HG03095 (cell line): ENCODE data around the gene PROSER3.
"Not testable (repeated sequence)": the region's sequence is repeated elsewhere in the genome, so short reads cannot be mapped to it uniquely, and the experiment has no call there.

Experiments
- ATAC-seq: cut with Tn5 transposase; IDR thresholded peaks from one replicate; pipeline ENCODE4 v1.9.1; 2021; ENCODE audit warnings: moderate library complexity; ENCODE audit not compliant: unreplicated experiment

Gene PROSER3

DNA sequence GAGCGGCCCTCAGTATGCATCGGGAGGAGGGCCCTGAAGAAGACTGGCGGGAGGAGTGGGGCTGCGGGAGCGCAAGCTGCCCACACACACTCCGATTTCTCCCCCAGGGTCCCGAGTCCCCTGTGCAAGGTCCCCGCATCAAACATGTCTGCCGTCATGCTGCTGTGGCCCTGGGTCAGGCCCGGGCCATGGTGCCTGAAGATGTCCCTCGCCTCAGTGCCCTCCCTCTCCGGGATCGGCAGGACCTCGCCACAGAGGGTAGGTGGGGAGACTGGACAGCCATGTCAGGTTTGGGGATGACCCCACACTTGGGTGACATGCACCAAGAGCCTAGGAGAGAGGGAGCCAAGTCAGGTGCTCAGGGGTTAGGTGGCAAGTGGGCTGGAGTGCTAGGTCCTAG, 35.5 kb upstream of the PROSER3 start:
- ATAC-seq: no peak

DNA sequence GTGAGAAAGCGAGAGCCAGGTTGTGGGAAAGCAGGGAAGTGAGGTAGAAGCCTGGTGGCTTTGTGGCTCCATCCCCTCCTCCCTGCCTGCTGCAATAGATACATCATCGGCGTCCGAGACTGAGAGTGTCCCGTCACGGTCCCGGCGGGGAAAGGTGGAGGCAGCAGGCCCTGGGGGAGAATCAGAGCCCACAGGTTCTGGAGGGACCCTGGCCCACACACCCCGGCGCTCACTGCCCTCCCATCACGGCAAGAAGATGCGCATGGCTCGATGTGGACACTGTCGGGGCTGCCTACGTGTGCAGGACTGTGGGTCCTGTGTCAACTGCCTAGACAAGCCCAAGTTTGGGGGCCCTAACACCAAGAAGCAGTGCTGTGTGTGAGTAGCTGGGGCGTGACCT, 35.1 kb upstream of the PROSER3 start:
- ATAC-seq: no peak

DNA sequence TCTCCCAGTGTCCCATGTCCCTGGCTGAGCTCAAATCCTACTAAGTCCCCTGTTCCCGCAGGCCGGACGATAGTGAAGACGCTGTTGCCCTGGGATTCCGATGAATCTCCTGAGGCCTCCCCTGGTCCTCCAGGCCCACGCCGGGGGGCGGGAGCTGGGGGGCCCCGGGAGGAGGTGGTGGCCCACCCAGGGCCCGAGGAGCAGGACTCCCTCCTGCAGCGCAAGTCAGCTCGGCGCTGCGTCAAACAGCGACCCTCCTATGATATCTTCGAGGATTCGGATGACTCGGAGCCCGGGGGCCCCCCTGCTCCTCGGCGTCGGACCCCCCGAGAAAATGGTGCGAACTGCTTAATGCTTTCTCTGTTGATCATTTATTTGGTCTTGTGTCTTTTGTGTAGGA, 34.3 kb upstream of the PROSER3 start:
- ATAC-seq: no peak

DNA sequence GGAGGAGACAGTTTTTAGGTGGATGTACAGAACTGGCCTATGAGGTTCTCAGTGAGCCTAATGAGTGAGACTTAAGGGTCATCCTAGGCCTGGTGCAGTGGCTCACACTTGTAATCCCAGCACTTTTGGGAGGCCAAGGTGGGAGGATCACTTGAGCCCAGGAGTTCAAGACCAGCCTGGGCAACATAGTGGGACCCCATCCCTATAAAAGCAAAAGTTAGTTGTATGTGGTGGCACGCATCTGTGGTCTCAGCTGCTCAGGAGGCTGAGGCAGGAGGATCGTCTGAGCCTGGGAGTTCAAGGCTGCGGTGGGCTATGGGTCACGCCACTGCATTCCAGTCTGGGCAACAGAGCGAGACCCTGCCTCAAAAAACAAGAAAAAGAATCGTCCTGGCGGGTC, 33.8 kb upstream of the PROSER3 start:
- ATAC-seq: not testable (repeated sequence)

DNA sequence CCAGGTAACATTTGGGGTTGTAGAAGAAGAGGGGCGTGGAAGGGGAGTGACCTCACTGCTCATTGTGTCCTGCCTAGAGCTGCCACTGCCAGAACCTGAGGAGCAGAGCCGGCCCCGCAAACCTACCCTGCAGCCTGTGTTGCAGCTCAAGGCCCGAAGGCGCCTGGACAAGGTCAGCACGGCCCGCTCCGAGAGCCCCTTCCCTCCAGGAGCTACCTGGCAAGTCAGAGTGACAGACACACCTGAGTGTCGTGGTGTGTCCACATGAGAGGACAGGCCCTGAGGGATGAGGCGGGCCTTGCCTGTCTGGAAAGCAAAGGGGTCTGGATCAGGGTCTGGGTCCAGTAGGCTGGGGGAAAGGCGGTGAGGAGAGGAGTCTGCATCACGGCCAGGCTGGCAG, 33.4 kb upstream of the PROSER3 start:
- no peak for ATAC-seq

DNA sequence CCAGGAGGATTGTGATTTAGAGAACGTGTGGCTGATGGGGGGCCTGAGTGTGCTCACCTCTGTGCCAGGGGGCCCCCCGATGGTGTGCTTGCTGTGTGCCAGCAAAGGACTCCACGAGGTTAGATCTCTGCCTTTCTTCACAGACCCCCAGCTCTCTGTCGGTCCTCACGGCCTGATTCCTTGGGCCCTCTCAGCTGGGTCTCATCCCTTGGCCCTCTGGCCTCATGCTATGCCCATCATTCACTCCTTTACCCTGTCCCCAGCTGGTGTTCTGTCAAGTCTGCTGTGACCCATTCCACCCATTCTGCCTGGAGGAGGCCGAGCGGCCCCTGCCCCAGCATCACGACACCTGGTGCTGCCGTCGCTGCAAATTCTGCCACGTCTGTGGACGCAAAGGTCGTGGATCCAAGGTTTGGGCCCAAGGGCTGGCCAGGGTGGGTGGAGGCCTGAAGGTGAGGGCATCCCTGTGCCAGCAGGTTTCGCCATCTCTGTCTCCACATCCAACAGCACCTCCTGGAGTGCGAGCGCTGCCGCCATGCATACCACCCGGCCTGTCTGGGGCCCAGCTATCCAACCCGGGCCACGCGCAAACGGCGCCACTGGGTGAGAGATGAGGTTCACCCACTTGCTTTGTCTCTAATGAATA, 32.6 kb upstream of the PROSER3 start:
- no peak for ATAC-seq

DNA sequence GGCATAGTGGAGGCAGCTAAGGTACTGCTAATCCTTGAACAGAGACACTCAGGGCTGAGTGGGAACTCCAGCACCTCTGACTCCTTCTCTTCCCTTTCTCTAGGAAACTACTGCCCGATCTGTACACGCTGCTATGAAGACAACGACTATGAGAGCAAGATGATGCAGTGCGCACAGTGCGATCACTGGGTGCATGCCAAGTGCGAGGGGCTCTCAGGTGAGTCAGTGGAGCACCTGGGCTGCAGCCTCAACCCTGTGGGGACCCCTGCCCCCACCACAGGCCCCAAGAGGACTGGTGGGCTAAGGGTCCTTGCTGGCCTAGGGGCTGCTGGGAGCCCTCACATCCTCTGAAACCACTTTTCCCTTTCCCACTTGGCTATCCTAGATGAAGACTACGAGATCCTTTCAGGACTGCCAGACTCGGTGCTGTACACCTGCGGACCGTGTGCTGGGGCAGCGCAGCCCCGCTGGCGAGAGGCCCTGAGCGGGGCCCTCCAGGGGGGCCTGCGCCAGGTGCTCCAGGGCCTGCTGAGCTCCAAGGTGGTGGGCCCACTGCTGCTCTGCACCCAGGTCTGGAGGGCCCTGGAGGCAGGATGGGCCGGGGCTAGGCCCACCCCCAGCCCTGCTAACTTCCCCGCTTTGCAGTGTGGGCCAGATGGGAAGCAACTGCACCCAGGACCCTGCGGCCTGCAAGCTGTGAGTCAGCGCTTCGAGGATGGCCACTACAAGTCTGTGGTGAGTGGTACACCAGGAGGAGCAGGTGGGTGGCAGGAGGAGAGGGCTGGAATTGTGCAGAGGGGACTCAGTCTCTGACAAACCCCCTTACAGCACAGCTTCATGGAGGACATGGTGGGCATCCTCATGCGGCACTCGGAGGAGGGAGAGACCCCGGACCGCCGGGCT, 30.7 kb upstream of the PROSER3 start:
- no peak for ATAC-seq

DNA sequence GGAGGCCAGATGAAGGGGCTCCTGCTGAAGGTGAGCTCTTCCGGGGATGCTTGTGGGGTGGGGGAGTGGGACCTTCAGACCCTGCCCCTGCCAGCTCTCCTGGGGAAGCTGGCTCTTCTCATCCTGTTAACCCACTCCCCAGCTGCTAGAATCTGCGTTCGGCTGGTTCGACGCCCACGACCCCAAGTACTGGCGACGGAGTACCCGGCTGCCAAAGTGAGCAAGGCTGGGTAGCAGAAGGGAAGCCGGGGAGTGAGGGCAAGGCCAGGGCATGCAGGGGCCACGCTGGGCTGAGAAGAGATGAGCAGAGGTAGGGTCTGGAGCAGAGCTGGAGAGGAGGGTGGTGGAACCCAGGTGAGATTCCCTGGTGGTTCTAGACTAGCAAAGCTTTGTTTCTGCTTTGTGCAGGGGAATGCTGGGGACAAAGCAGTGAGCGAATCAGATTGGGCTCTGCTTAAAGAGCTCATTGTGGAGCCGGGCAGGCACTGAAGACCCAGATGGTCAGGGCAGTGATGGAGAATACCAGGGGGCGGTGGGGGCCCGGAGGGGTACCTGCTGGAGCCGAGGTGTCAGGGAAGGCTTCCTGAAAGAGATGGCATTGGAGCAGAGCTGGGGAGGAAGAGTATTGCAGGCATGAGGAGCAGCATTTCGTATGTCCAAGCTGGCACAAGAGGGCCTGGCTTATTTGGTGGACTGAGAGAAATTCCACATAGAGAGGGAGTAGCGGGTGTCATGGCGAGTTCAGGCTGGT, 29.8 kb upstream of the PROSER3 start:
- ATAC-seq: no peak

DNA sequence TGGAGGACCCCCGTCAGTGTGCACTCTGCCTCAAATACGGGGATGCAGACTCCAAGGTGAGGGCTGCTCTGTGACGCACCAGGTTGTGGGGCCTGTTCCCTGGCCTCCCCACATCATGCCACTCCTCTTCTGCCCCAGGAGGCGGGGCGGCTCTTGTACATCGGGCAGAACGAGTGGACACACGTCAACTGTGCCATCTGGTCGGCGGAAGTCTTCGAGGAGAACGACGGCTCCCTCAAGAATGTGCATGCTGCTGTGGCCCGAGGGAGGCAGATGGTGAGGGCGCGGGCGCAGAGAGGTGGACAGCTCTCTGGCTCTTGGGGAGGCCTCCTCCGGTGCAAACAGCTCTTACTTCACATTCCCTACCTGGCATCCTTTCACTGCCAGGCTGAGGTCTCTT, 29.0 kb upstream of the PROSER3 start:
- ATAC-seq: no peak

DNA sequence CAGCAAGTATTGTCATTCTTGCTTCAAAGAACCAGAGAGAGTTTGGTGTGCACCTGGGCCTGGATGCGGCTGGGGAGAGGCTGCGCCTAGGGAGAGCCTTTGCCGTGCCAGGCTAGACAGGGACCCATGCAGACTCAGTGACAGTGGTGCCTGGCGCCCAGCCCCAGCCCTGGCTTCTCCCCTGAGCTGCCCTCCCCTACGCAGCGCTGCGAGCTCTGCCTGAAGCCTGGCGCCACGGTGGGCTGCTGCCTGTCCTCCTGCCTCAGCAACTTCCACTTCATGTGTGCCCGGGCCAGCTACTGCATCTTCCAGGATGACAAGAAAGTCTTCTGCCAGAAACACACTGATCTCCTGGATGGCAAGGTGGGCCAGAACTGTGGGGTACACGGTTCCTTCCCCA, 28.2 kb upstream of the PROSER3 start:
- ATAC-seq: no peak

DNA sequence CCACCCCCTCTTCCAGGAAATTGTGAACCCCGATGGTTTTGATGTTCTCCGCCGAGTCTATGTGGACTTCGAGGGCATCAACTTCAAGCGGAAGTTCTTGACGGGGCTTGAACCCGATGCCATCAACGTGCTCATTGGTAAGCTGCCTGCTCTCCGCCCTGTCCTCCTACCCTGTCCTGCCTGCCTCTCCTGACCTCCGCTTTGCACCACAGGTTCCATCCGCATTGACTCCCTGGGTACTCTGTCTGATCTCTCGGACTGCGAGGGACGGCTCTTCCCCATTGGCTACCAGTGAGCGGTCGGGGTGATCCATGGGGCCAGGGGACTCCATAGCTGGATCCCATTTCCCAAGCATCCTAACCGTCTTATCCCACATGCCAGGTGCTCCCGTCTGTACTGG, 27.6 kb upstream of the PROSER3 start:
- ATAC-seq: no peak

DNA sequence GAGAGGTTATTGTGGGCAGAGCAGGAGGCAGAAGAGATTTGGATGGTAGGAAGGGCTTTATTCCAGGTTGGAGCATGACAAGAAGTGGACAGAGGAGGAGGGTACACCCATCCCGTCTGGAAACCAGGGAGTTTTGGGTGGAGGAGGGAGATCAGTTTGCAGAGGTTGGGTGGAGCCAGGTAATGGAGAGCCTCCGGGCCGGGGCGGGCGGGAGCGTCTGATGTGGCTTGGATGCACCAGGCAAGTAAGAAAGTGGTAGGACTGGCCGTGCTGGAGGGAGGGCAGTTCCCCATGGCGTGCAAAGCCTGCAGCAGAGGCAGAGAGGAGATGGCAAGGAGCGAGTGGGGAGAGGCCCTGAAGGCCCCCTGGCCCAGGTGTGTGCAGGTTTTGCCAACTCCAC, 26.6 kb upstream of the PROSER3 start:
- no peak for ATAC-seq

DNA sequence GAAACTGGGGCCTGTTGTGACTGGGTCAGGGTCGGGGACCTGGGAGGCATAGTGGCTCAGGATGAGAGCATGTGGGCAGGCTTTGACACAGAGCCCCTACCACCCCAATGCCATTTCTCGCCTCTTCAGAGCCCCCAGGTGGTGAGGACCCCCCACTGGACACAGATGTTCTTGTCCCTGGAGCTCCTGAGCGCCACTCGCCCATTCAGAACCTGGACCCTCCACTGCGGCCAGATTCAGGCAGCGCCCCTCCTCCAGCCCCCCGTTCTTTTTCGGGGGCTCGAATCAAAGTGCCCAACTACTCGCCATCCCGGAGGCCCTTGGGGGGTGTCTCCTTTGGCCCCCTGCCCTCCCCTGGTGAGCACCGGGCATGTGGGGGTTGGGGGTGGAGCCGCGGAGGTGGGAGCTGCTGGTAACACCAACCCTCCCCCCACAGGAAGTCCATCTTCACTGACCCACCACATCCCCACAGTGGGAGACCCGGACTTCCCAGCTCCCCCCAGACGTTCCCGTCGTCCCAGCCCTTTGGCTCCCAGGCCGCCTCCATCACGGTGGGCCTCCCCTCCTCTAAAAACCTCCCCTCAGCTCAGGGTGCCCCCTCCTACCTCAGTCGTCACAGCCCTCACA, 26.1 kb upstream of the PROSER3 start:
- ATAC-seq: no peak

DNA sequence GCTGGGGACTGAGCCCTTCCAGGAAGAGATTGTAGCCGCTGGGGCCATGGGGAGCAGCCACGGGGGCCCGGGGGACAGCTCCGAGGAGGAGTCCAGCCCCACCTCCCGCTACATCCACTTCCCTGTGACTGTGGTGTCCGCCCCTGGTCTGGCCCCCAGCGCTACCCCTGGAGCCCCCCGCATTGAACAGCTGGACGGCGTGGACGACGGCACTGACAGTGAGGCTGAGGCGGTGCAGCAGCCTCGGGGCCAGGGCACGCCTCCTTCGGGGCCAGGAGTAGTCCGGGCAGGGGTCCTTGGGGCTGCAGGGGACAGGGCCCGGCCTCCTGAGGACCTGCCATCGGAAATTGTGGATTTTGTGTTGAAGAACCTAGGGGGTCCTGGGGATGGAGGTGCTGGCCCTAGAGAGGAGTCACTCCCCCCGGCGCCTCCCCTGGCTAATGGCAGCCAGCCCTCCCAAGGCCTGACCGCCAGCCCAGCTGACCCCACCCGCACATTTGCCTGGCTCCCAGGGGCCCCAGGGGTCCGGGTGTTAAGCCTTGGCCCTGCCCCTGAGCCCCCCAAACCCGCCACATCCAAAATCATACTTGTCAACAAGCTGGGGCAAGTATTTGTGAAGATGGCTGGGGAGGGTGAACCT, 25.3 kb upstream of the PROSER3 start:
- no peak for ATAC-seq

DNA sequence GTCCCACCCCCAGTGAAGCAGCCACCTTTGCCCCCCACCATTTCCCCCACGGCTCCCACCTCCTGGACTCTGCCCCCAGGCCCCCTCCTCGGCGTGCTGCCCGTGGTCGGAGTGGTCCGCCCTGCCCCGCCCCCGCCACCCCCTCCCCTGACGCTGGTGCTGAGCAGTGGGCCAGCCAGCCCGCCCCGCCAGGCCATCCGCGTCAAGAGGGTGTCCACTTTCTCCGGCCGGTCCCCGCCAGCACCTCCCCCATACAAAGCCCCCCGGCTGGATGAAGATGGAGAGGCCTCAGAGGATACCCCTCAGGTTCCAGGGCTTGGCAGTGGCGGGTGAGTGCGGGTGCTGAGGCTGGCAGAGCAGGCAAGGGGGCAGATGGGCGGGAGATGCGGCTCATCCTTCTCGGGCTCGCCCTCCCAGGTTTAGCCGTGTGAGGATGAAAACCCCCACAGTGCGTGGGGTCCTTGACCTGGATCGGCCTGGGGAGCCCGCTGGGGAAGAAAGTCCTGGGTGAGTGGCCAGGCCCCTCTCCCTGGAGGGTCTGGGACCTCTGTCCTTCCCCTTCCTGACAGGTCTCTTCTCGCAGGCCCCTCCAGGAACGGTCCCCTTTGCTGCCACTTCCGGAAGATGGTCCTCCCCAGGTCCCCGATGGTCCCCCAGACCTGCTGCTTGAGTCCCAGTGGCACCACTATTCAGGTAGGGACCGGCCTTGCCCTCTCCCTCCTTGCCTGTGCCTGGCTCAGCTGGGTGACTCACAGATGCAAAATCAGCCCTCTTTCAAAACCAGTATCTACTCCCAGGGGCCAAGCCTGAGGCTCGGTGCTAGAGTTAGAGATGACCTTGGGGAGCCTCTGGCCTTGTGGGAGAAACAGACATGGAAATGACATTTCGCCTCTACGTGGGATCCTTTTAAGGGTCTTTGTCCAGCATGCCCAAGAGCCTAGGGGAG, 24.5 kb upstream of the PROSER3 start:
- ATAC-seq: no peak

DNA sequence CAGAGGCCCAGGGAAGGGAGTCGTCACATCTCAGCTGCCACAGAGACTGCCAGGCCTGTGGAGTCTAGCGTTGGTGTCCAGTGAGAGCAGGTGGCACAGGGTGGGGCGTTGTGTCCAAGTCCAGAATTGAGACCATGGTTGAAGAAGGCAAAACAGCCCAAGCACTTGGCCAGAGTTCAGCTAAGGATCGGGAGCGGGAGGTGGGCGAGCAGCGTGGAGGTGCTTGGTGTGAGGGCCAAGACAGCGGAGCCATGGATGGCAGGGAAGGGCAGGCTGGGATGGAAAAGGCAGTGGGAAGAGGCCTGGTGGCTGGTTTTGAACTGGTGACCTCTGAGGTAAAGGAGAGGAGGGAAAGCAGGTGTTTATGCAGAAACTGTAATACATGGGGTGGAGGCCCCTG, 23.7 kb upstream of the PROSER3 start:
- ATAC-seq: no peak

DNA sequence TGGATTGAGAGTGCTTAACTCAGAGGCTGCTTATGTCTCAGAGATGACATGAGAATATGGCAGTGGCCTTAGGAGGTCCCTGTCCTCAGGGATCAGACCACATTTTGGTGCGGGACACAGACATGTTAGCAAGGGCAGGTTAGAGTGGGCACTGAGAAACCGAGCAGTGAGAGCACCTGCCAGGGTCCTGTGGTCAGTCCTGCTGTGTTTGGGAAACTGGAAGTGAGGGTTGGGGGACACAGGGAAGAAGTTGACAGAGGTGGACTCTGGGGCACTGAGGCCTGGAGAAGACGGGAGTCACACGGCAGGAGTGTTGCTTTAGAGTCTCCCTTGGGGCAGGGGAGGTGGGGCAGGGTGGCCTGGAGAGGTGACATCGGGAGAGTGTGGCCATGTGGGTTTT, 23.1 kb upstream of the PROSER3 start:
- ATAC-seq: no peak

DNA sequence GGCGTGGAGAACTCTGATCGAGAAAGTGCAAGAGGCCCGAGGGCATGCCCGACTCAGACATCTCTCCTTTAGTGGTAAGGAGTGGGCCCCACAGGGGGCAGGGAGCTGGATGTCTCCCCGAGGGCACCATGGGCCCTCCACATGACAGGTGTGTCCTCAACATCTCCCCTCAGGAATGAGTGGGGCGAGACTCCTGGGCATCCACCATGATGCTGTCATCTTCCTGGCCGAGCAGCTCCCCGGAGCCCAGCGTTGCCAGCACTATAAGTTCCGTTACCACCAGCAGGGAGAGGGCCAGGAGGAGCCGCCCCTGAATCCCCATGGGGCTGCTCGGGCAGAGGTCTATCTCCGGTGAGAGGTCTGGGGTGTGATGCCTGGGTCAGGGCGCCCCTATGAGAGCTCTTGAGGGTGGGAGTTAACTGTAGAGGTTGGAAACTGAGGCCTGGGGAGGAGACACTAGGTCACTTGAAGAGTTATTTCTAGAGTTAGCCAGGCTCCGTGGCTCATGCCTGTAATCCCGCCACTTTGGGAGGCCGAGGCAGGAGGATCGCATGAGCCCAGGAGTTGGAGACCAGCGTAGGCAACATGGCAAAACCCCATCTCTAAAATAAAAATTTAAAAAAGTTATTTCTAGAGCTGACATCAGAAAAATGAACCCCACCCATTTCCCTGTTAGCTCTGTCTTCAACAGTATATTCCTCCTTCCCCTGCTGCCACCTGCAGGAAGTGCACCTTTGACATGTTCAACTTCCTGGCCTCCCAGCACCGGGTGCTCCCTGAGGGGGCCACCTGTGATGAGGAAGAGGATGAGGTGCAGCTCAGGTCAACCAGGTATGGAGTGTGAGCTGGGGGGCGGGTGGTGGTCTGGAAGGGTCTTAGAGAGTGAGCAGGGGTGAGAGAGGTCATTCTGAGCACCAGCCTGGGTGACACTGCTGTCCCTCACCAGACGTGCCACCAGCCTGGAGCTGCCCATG, 20.8 kb upstream of the PROSER3 start:
- no peak for ATAC-seq
